OCI-LY7 (cell line): Measurements from ENCODE around the gene DICER1.

Experiments used
- EZH2phosphoT487 ChIP-seq: fragments of 200-600 bp; sonication (generic); IDR thresholded peaks from 2 replicates; pipeline ENCODE4 v1.6.1; 2018; ENCODE audit warnings: low read depth, borderline replicate concordance, mild to moderate bottlenecking, mixed run types, antibody characterized with exemption, low read length, moderate library complexity, mixed read lengths
- TF ChIP-seq, protein P1 (sequence below): fragments of 200-600 bp; sonication (generic); conservative IDR thresholded peaks from 2 replicates; pipeline ENCODE4 v1.5.1; 2014; ENCODE audit warnings: mild to moderate bottlenecking, antibody characterized with exemption, low read length, moderate library complexity, mixed read lengths

DNA sequence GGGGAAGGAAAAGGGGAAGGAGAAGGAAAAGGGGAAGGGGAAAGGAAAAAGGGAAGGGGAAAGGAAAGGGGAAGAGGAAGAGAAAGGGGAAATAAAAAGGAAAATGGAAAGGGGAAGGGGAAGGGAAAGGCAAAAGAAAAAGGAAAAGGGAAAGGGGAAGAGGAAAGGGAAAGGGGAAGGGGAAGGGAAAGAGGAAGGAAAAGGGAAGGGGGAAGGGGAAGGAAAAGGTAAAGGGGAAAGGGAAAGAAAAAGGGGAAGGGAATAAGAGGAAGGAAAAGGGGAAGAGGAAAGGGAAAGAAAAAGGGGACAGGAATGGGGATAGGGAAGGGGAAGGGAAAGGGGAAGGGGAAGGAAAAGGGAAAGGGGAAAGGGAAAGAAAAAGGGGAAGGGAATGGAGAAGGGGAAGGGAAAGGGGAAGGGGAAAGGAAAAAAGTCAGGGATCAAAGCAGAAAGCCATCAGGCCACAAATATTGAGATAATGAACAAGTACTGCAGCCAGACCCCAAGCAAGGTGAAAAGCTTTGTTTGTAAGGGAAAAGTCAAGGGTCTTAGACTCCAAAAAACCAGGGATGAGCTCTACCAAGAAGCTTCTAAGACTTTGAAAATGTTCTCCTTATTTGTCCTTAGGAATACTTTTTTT lies 20.0 kb downstream of the DICER1 start:
- TF ChIP-seq, protein P1, sequence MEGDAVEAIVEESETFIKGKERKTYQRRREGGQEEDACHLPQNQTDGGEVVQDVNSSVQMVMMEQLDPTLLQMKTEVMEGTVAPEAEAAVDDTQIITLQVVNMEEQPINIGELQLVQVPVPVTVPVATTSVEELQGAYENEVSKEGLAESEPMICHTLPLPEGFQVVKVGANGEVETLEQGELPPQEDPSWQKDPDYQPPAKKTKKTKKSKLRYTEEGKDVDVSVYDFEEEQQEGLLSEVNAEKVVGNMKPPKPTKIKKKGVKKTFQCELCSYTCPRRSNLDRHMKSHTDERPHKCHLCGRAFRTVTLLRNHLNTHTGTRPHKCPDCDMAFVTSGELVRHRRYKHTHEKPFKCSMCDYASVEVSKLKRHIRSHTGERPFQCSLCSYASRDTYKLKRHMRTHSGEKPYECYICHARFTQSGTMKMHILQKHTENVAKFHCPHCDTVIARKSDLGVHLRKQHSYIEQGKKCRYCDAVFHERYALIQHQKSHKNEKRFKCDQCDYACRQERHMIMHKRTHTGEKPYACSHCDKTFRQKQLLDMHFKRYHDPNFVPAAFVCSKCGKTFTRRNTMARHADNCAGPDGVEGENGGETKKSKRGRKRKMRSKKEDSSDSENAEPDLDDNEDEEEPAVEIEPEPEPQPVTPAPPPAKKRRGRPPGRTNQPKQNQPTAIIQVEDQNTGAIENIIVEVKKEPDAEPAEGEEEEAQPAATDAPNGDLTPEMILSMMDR: no peak
- TF ChIP-seq EZH2phosphoT487: no peak
